Stimulated activated naive B cell treated with anti-CD40 and anti-IgM and Interleukin-4, amounts not matched to agents 10 μg/mL and 1 μg/mL and 100 μg/mL, for 72 hours (primary cell): ENCODE measurements around the gene COMMD4.
"Not testable (repeated sequence)": the region's sequence is repeated elsewhere in the genome, so short reads cannot be mapped to it uniquely, and the experiment has no call there.

Experiments used
- ATAC-seq, 2 donors: fragments of 150-1000 bp; cut with Tn5 transposase; replicated peaks; 2 replicates each; pipeline ENCODE4 v1.10.0; 2021; ENCODE audit warnings: moderate library complexity in 1 of 2
- DNase-seq: peaks from one replicate; pipeline ENCODE4 v3.0.0; 2021
- H3K27ac Mint-ChIP-seq: one replicate; pipeline ENCODE4 v1.8.0; 2022; ENCODE audit warnings: mild to moderate bottlenecking, mixed read lengths
- H3K27me3 Mint-ChIP-seq, 2 donors: one replicate each; pipeline ENCODE4 v1.8.0; 2022; ENCODE audit warnings: mixed read lengths in 2 of 2
- H3K36me3 Mint-ChIP-seq, 2 donors: one replicate each; pipeline ENCODE4 v1.8.0; 2022; ENCODE audit warnings: mixed read lengths in 2 of 2, mild to moderate bottlenecking in 1 of 2
- H3K4me1 Mint-ChIP-seq, 2 donors: one replicate each; pipeline ENCODE4 v1.8.0; 2022; ENCODE audit warnings: mixed read lengths in 2 of 2, mild to moderate bottlenecking in 1 of 2
- H3K4me3 Mint-ChIP-seq, 2 donors: one replicate each; pipeline ENCODE4 v1.8.0; 2022; ENCODE audit warnings: mild to moderate bottlenecking in 2 of 2, mixed read lengths in 2 of 2, moderate library complexity in 1 of 2
- H3K9me3 Mint-ChIP-seq, 2 donors: one replicate each; pipeline ENCODE4 v1.8.0; 2022; ENCODE audit warnings: mixed read lengths in 2 of 2, mild to moderate bottlenecking in 1 of 2

The COMMD4 gene

GRCh38 chr15:75367406-75367912 is 31.6 kb downstream of the COMMD4 start:
- DNase-seq, result no peak
- peaks cover 21 to 28% of the 10 kb centered on the region in 2 donors for H3K4me1 Mint-ChIP-seq
- ATAC-seq, result no peak
- no peaks in the 10 kb centered on the region for H3K27me3 Mint-ChIP-seq
- H3K36me3 Mint-ChIP-seq, result peaks cover 31 to 44% of the 10 kb centered on the region in 2 donors
- H3K9me3 Mint-ChIP-seq, result no peaks in the 10 kb centered on the region
- peak overlapping the region; percentile 98 for H3K27ac Mint-ChIP-seq
- peak overlapping the region; percentile 92 to 94 for H3K4me3 Mint-ChIP-seq

GRCh38 chr15:75367913-75368688 is 32.2 kb downstream of the COMMD4 start, which contains the start of gene MAN2C1:
MAN2C1 (minus strand) TSS chr15:75368607; CDS start chr15:75368583, 24 bp downstream.
- peak; percentile 95 for DNase-seq
- Mint-ChIP-seq H3K36me3 (peaks cover 33 to 47% of the 10 kb centered on the region in 2 donors), H3K4me3 (peak within 1 kb of the TSS; percentile 92 to 94), H3K27ac (peak within 1 kb of the TSS; percentile 98), H3K4me1 (peaks cover 23 to 28% of the 10 kb centered on the region in 2 donors), H3K27me3 (no peaks in the 10 kb centered on the region), H3K9me3 (no peaks in the 10 kb centered on the region)
- peak; percentile 90 to 92 for ATAC-seq

GRCh38 chr15:75368689-75369239 is 32.9 kb downstream of the COMMD4 start:
- Mint-ChIP-seq H3K4me3 (peak overlapping the region; percentile 92 to 94), H3K9me3 (no peaks in the 10 kb centered on the region), H3K27me3 (no peaks in the 10 kb centered on the region), H3K36me3 (peaks cover 28 to 45% of the 10 kb centered on the region in 2 donors), H3K27ac (peak overlapping the region; percentile 98), H3K4me1 (peaks cover 23 to 28% of the 10 kb centered on the region in 2 donors)
- peak; percentile 0 to 1 for ATAC-seq
- no peak for DNase-seq

GRCh38 chr15:75369897-75370581 is 34.2 kb downstream of the COMMD4 start:
- H3K27ac Mint-ChIP-seq, result peak overlapping the region; percentile 98
- DNase-seq (no peak), ATAC-seq (no peak)
- no peaks in the 10 kb centered on the region for H3K9me3 Mint-ChIP-seq
- peaks cover 24 to 28% of the 10 kb centered on the region in 2 donors for H3K4me1 Mint-ChIP-seq
- H3K36me3 Mint-ChIP-seq, result peaks cover 29 to 45% of the 10 kb centered on the region in 2 donors
- H3K4me3 Mint-ChIP-seq, result peak overlapping the region; percentile 92 to 94
- H3K27me3 Mint-ChIP-seq, result no peaks in the 10 kb centered on the region

GRCh38 chr15:75371486-75371885 is 35.6 kb downstream of the COMMD4 start:
- Mint-ChIP-seq H3K27ac (peak overlapping the region; percentile 42), H3K4me3 (no peak overlapping the region)

GRCh38 chr15:75371901-75372688 is 36.2 kb downstream of the COMMD4 start:
- Mint-ChIP-seq H3K4me1 (peaks cover 21 to 29% of the 10 kb centered on the region in 2 donors), H3K9me3 (no peaks in the 10 kb centered on the region), H3K27ac (no peak overlapping the region), H3K27me3 (no peaks in the 10 kb centered on the region), H3K4me3 (no peak overlapping the region), H3K36me3 (peaks cover 39 to 59% of the 10 kb centered on the region in 2 donors)
- ATAC-seq (no peak), DNase-seq (no peak)

More at GRCh38 chr15:75371486-75371885, 35.6 kb downstream of the COMMD4 start:
- Mint-ChIP-seq H3K9me3 (no peaks in the 10 kb centered on the region), H3K36me3 (peaks cover 42 to 59% of the 10 kb centered on the region in 2 donors), H3K4me1 (peaks cover 24 to 33% of the 10 kb centered on the region in 2 donors), H3K27me3 (no peaks in the 10 kb centered on the region)
- ATAC-seq (no peak), DNase-seq (no peak)

- Mint-ChIP-seq H3K9me3 (no peaks in the 10 kb centered on the region), H3K4me1 (peaks cover 8 to 24% of the 10 kb centered on the region in 2 donors), H3K27me3 (no peaks in the 10 kb centered on the region), H3K36me3 (peaks cover 30 to 37% of the 10 kb centered on the region in 2 donors), H3K4me3 (no peak overlapping the region), H3K27ac (no peak overlapping the region)
- DNase-seq (no peak), ATAC-seq (no peak)
Measured at GRCh38 chr15:75380773-75381172, 44.9 kb downstream of the COMMD4 start.

- not testable (repeated sequence) for ATAC-seq, DNase-seq, H3K27ac Mint-ChIP-seq, H3K9me3 Mint-ChIP-seq, H3K27me3 Mint-ChIP-seq, H3K4me3 Mint-ChIP-seq
- Mint-ChIP-seq H3K36me3 (peaks cover 37 to 39% of the 10 kb centered on the region in 2 donors), H3K4me1 (peaks cover 19 to 36% of the 10 kb centered on the region in 2 donors)
Measured at GRCh38 chr15:75383986-75384385, 48.1 kb downstream of the COMMD4 start.
